CD4-positive, alpha-beta T cell treated with Interleukin-17A for 1 hour (primary cell): Measurements from ENCODE around the gene ATP6V0A4.
"Not testable (repeated sequence)": the region's sequence is repeated elsewhere in the genome, so short reads cannot be mapped to it uniquely, and the experiment has no call there.

Experiments
- DNase-seq: peaks from one replicate; pipeline ENCODE4 v3.0.0-alpha.2; 2020

The ATP6V0A4 gene

GRCh38 chr7:138749960-138750359 is 48.0 kb downstream of the ATP6V0A4 start:
- DNase-seq: no peak

- no peak for DNase-seq
Measured at GRCh38 chr7:138748666-138749065, 49.3 kb downstream of the ATP6V0A4 start.

DNA sequence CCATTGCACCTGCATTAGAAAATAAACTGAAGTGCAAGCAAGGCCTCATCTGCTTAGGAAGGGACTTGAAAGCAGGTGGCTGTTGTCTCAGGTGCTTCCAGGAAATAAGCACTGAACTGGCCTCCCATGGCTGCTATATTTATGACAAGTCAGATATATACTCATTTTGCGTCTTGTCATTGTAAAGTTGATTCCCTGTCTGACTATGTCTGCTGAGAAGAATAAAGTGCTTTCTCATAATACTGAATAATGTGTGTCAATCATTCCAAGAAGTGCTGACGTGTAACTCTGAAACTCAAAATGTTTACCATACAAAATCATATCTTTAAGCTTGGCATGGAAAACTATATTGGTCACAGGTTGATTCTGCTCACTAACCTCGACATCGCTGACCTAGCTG is 51.9 kb downstream of the ATP6V0A4 start:
- no peak for DNase-seq

GRCh38 chr7:138745189-138745588 is 52.8 kb downstream of the ATP6V0A4 start:
- no peak for DNase-seq

DNA sequence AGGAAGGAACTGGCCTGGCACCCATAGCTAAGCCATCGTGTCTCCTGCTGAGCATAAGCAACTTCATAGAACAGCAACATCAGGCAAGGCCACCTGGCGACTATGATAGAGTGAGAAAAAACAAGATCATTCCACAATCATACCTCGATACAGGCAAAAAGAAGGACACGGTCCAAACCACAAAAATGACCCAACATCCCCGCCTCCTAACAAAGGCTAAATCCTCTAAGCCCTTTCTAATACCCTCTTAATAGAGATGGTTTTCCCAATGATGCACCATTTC is 56.6 kb downstream of the ATP6V0A4 start:
- DNase-seq: no peak

GRCh38 chr7:138739859-138740258 is 58.1 kb downstream of the ATP6V0A4 start:
- no peak for DNase-seq

DNA sequence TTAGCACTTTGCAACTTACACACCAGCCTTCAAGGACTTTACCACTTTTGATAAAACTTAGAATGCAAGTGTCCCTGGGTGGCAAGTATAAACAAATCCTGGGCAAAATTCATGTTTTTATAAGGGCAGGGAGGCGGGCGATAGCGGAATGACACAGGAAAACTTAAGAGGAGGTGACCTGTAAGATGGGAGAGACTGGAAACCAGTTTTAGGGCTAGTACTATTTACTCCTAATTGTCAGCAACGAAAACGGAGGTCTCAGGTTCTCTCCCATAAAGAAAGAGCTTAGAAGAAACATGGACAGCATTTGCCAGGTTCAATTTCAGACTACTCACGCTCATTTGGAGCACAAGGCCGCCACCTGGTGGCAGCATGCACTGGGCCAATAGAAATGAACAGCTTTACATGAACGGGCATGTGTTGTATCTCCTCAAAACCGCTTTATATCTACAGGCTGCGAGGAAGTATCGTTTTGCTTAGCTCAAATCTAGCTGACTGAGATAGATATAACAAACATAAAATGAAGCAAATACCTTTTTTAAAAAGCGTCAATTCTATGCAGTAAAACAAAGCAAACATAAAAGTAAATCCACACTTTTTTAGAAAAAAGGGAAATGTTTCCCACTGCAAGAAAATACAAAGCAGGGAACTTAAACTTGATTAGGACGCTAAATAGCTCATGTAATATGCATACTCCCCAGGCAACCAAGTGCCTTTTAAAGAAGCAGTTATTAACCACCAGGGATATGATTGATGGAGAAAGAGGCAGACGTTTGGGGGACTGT is 59.3 kb downstream of the ATP6V0A4 start:
- DNase-seq: peak; percentile 84

DNA sequence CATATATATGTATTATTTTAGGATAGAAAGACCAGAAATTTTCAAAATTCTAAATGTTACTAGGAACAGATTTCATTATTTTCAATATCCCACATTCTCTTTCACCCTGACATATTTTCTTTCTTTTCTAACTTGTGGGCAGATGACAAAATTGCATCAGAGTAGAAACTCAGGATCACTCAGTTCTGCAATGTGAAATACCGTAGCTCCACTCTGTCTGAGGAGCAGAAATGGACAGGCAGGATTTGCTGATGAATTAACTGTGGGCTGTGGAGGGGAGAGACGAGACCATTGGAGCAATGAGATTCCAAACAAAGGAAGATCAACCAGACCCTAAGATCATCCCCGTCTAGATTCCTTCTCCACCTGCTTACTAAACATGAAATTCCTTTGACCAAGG is 59.9 kb downstream of the ATP6V0A4 start:
- no peak for DNase-seq

GRCh38 chr7:138735399-138735798 is 62.6 kb downstream of the ATP6V0A4 start:
- DNase-seq: no peak

GRCh38 chr7:138731733-138732132 is 66.3 kb downstream of the ATP6V0A4 start:
- DNase-seq: not testable (repeated sequence)

- DNase-seq: no peak
Measured at GRCh38 chr7:138729444-138729843, 68.6 kb downstream of the ATP6V0A4 start.

DNA sequence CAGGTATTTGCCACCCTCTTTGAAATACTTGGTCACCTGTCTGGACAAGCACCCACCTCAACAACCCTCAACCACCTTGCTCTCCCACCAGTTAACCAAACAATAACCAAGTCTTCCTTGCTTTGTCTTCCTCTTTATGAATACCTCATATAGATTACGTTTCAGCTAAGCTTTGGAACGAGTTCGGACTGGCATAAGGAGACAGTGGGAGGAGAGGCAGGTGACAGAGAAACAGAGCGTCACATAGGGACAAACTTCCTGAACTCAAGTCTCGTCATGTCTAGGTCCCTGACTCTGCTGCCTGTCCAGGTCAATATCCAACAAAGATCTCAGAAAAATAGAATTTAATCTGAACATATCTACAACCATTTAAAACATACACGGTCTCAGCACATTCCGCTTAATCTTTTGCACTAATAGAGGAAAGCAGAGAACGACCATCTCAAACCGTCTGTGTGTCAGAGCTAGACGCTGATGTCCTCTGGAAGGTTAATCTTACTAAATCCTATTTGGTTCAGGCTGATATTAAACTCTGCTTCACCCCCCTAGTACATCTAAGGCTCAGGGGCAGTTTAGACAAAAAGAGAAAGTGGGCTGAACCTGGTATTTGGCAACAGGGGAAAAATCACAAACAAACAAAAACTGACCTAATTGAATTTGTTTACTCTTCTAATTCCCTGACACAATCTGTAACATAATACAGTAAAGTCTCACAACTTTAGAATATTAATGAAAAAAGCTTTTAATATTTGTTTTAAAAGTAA is 70.5 kb downstream of the ATP6V0A4 start:
- DNase-seq: no peak

GRCh38 chr7:138726288-138726687 is 71.7 kb downstream of the ATP6V0A4 start:
- no peak for DNase-seq

- no peak for DNase-seq
Measured at GRCh38 chr7:138720286-138720685, 77.7 kb downstream of the ATP6V0A4 start.

DNA sequence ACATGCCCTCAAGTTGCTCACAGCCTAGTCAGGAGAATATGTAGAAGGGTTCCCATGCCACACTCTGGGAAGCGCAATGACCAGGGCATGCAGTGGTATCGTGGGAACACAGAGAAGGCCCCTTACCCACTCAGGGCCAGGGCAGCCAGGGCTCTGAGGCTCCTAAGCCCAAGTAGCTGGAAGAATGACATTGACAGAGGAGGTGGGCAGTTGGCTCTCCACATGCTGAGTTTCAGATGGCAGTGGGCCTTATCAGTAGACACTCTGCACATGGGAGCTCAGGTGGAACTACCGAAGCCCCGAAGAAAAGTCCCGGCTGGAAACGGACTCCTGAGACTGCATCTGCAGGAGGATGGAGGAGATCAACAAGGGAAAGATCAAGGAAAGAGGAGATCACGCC is 81.1 kb downstream of the ATP6V0A4 start:
- DNase-seq: no peak

DNA sequence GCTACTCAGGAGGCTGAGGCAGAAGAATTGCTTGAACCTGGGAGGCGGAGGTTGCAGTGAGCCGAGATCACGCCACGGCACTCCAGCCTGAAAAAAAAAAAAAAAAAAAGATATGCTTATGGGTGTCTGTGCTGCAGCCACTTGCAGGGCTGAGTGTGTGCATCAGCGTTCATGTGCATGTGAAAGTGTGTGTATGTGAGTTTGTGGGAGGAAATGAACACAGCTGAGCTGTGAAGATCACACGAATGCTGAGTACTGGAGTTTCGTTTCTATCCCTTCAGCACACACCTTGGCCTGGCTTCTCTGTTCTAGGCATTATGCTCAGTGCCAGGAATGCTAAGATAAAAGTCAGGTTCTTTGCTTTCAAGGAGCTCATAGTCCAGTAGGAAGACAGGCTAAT is 84.8 kb downstream of the ATP6V0A4 start:
- no peak for DNase-seq

GRCh38 chr7:138712652-138713051 is 85.3 kb downstream of the ATP6V0A4 start:
- DNase-seq: no peak

GRCh38 chr7:138710536-138711385 is 87.2 kb downstream of the ATP6V0A4 start:
- no peak for DNase-seq

DNA sequence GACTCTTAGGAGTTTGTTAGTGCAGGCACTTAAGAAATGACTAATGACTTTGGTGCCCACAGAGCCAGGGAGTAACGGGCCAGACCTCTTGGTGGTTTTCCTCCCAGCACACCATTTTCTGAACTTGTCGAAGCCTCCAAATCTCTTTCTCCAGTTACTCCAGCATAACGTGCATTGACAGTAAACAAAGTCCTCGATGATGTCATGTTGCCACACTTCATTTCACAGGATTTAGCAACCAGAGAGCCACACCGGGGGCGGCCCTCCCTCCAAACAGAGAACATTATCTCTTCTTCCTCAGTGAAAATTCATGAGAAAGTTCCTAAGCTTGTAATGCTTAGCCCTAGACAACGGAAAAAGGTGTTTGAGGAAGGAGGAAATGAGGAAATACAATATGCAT is 92.8 kb downstream of the ATP6V0A4 start:
- no peak for DNase-seq

DNA sequence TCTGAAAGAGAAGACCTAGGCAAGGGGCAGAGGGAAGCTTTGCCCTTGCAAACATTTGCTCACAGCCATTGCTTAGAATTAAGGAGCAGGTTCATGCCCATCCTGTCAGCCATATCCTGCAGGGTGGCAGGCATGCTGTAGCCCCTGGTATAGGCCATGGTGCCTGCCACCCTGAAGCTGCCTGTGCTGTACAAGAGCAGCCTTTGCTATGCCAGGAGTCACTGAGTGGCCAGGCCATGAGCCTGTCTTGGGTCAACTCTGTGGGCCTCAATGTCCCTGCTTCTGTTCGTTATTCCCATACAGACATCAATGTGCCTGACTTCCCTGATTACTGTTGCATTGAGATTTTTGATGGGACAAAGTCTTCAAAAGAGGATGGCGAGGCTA is 96.5 kb downstream of the ATP6V0A4 start:
- DNase-seq: no peak

DNA sequence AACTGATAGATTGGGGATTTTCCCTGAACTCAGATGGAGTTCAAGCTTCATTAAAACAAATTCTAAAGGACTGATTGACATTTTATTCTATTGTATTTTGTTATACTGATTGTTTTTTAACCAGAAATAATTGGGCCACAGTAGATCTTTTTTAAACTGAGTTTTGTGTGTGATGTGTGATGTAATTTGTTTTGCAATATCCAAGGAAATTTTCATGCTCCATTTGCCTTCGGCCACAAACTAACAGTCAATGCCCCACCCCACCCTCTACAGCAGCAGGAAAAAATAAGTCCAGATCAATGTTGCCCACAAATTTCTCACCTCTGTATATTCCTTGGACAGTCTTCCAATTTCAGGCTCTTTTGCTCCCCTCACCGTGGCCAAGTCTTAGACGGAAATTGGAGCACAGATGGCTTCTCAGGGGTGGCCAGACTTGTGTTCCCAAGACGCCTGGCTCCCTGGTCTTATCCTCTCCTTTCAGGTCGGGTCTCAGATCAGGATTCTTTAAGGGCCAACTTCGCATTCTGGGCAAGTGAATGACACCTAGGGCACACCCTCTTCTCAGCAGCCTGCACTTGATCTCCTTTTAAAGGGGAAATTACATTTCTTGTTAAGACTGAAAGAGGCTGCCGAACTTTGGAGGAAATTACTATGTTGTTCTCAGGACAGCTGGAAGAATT is 97.0 kb downstream of the ATP6V0A4 start, which contains the start of gene SVOPL:
Gene SVOPL (minus strand): TSS at position 506 of the 680 bp plus-strand sequence. CDS start 22,317 bp downstream, outside the sequence.
- DNase-seq: no peak

GRCh38 chr7:138699661-138700060 is 98.3 kb downstream of the ATP6V0A4 start:
- DNase-seq: no peak

DNA sequence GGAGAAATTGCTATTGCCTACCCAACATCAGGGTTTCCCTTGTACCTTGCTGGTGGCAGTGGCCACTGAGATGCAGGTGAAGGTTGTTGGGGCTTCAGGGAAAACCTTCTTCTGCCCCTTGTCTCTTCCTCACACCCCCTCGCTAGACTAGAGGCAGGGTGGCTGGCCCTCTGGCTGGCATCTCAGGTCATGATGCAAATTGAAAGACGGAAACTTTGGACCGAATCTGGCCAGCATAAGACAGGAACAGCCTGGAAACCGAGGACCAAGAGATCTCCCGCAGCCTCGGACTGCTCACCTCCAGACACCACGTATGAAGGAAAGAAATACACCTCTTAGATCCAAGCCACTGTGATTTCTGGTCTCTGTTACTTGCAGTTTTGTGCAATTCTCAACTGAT is 99.7 kb downstream of the ATP6V0A4 start:
- no peak for DNase-seq
